ENCODE results near the gene NGRN.
"Not testable (repeated sequence)": the region's sequence is repeated elsewhere in the genome, so short reads cannot be mapped to it uniquely, and the experiment has no call there.

NGRN gene

GRCh38 chr15:90305355-90305754 is 39.9 kb downstream of the NGRN start:
- not testable (repeated sequence) for H3K4me3 ChIP-seq (ENCODE audit: low read depth, low read length); H3K9me3 ChIP-seq (ENCODE audit: insufficient read depth, low read depth, low read length); H4K91ac ChIP-seq (ENCODE audit: low read depth, low read length); H3K4me2 ChIP-seq (ENCODE audit: low read length); H2BK120ac ChIP-seq (ENCODE audit: insufficient read depth, low read length, poor library complexity); H3K27ac ChIP-seq (ENCODE audit: low read depth, low read length); H4K8ac ChIP-seq (ENCODE audit: low read depth, low read length); H3K14ac ChIP-seq (ENCODE audit: low read length); H4K12ac ChIP-seq (ENCODE audit: low read depth, low read length); H3K79me2 ChIP-seq (ENCODE audit: control insufficient read depth, insufficient read depth, low read length, poor library complexity); DNase-seq; H3K79me1 ChIP-seq (ENCODE audit: low read length); H3K9ac ChIP-seq (ENCODE audit: low read length); H3K36me3 ChIP-seq (ENCODE audit: control insufficient read depth in 1 of 2, insufficient read depth in 2 of 2, low read length in 2 of 2); H2BK12ac ChIP-seq (ENCODE audit: low read length); H3K18ac ChIP-seq (ENCODE audit: low read length); H2AK5ac ChIP-seq (ENCODE audit: low read length); H3K4ac ChIP-seq (ENCODE audit: low read depth, low read length); H3K23ac ChIP-seq (ENCODE audit: low read length); H3K4me1 ChIP-seq (ENCODE audit: control insufficient read depth in 1 of 2, insufficient read depth in 2 of 2, low read length in 2 of 2); H2BK5ac ChIP-seq (ENCODE audit: low read depth, low read length, poor library complexity); H3K27me3 ChIP-seq (ENCODE audit: insufficient read depth, low read length); H2AFZ ChIP-seq (ENCODE audit: insufficient read depth, low read length, poor library complexity)
- WGBS (ENCODE audit: extremely low coverage, insufficient coverage, insufficient read length): no CpG with 5 or more reads among the region's 14 CpGs

DNA sequence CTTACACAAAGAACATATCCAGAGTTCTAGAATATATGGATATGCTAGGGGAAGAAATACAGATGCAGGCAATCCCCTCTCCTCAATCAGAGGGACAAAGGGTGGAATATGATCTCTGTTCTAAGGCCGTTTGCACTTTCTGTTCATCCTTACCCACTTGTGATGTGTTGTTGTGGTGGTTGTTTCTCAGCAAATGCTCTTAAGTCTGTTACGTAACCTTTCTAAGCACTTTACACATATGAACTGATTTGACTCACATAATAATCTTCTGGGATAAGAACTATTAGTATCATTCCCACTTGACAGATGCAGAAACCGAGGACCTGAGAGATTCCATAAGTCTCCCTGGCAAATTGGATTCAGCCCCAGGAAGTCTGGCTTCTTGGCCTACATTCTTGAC is 40.5 kb downstream of the NGRN start:
- Histone ChIP-seq H2BK12ac (ENCODE audit: low read length) (no peak overlapping the region), H2AK5ac (ENCODE audit: low read length) (no peak overlapping the region), H3K27ac (ENCODE audit: low read depth, low read length) (no peak overlapping the region), H3K79me1 (ENCODE audit: low read length) (no peaks in the 10 kb centered on the region), H3K9me3 (ENCODE audit: insufficient read depth, low read depth, low read length) (peaks cover 2% of the 10 kb centered on the region), H2BK5ac (ENCODE audit: low read depth, low read length, poor library complexity) (no peak overlapping the region), H3K9ac (ENCODE audit: low read length) (no peak overlapping the region), H3K14ac (ENCODE audit: low read length) (no peak overlapping the region), H3K36me3 (ENCODE audit: control insufficient read depth in 1 of 2, insufficient read depth in 2 of 2, low read length in 2 of 2) (no peaks in the 10 kb centered on the region), H3K4ac (ENCODE audit: low read depth, low read length) (no peak overlapping the region), H3K18ac (ENCODE audit: low read length) (no peak overlapping the region), H3K4me1 (ENCODE audit: control insufficient read depth in 1 of 2, insufficient read depth in 2 of 2, low read length in 2 of 2) (peaks cover 0 to 3% of the 10 kb centered on the region in 2 experiments), H3K4me3 (ENCODE audit: low read depth, low read length) (no peak overlapping the region), H3K23ac (ENCODE audit: low read length) (no peak overlapping the region), H3K4me2 (ENCODE audit: low read length) (no peak overlapping the region), H2BK120ac (ENCODE audit: insufficient read depth, low read length, poor library complexity) (no peak overlapping the region), H4K8ac (ENCODE audit: low read depth, low read length) (no peak overlapping the region), H4K91ac (ENCODE audit: low read depth, low read length) (no peak overlapping the region), H3K27me3 (ENCODE audit: insufficient read depth, low read length) (no peaks in the 10 kb centered on the region), H2AFZ (ENCODE audit: insufficient read depth, low read length, poor library complexity) (no peak overlapping the region), H4K12ac (ENCODE audit: low read depth, low read length) (no peak overlapping the region), H3K79me2 (ENCODE audit: control insufficient read depth, insufficient read depth, low read length, poor library complexity) (no peaks in the 10 kb centered on the region)
- no peak for DNase-seq
- no CpG with 5 or more reads among the region's 3 CpGs for WGBS (ENCODE audit: extremely low coverage, insufficient coverage, insufficient read length)

DNA sequence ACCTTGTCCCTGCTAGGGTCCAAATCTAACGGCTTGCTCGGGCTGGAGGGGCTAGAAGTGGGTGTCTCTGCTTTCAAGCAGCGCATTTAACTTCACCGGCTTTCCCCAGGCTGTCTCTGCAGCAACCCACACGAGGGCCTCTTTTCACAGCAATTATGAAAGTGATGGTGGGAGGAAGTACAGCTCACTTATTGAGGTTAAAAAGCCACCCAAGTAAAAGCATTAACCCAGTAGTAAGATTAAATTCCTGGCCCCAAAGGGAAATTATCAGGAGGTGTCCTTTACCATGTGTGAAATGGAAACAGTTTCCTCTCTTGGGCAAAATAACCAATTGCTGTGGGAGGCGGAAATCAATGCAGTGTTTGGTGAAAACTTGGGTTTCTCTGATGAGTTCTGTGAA is 41.1 kb downstream of the NGRN start:
- H3K36me3 ChIP-seq (ENCODE audit: control insufficient read depth in 1 of 2, insufficient read depth in 2 of 2, low read length in 2 of 2): no peaks in the 10 kb centered on the region
- H3K27me3 ChIP-seq (ENCODE audit: insufficient read depth, low read length): no peaks in the 10 kb centered on the region
- no peak overlapping the region for H3K27ac ChIP-seq (ENCODE audit: low read depth, low read length)
- H2AK5ac ChIP-seq (ENCODE audit: low read length): no peak overlapping the region
- no peak overlapping the region for H3K9ac ChIP-seq (ENCODE audit: low read length)
- no peak overlapping the region for H4K8ac ChIP-seq (ENCODE audit: low read depth, low read length)
- H2BK12ac ChIP-seq (ENCODE audit: low read length): no peak overlapping the region
- H2BK5ac ChIP-seq (ENCODE audit: low read depth, low read length, poor library complexity): no peak overlapping the region
- peaks cover 0 to 2% of the 10 kb centered on the region in 2 experiments for H3K4me1 ChIP-seq (ENCODE audit: control insufficient read depth in 1 of 2, insufficient read depth in 2 of 2, low read length in 2 of 2)
- no peak overlapping the region for H3K14ac ChIP-seq (ENCODE audit: low read length)
- H3K4me3 ChIP-seq (ENCODE audit: low read depth, low read length): no peak overlapping the region
- DNase-seq: no peak
- peaks cover 2% of the 10 kb centered on the region for H3K9me3 ChIP-seq (ENCODE audit: insufficient read depth, low read depth, low read length)
- H4K12ac ChIP-seq (ENCODE audit: low read depth, low read length): no peak overlapping the region
- no CpG with 5 or more reads among the region's 6 CpGs for WGBS (ENCODE audit: extremely low coverage, insufficient coverage, insufficient read length)
- no peak overlapping the region for H3K23ac ChIP-seq (ENCODE audit: low read length)
- no peaks in the 10 kb centered on the region for H3K79me1 ChIP-seq (ENCODE audit: low read length)
- H2BK120ac ChIP-seq (ENCODE audit: insufficient read depth, low read length, poor library complexity): no peak overlapping the region
- no peaks in the 10 kb centered on the region for H3K79me2 ChIP-seq (ENCODE audit: control insufficient read depth, insufficient read depth, low read length, poor library complexity)
- H3K4me2 ChIP-seq (ENCODE audit: low read length): no peak overlapping the region
- H3K18ac ChIP-seq (ENCODE audit: low read length): no peak overlapping the region
- H3K4ac ChIP-seq (ENCODE audit: low read depth, low read length): no peak overlapping the region
- no peak overlapping the region for H2AFZ ChIP-seq (ENCODE audit: insufficient read depth, low read length, poor library complexity)
- H4K91ac ChIP-seq (ENCODE audit: low read depth, low read length): no peak overlapping the region

DNA sequence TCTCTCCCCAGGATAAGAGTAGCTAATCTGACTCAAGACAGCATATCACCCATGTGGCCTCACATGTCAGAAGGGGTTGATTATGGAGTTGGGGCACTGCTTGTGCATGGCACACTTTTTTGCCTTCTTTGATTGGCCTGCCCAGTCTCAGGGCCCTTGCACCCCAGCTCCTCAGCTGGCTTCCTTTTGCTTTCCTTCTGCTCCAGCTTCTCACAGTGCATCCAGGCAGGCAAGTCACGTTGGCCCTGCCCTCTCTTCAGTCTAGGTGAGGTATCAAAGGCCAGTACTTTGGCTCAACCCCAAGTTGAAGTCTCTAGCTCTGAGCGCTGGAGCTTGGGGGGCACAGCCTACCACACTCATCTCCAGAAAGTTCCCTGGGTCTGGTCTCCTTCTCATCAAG is 42.2 kb downstream of the NGRN start:
- no peak overlapping the region for H3K4me2 ChIP-seq (ENCODE audit: low read length)
- H3K36me3 ChIP-seq (ENCODE audit: control insufficient read depth in 1 of 2, insufficient read depth in 2 of 2, low read length in 2 of 2): no peaks in the 10 kb centered on the region
- H4K8ac ChIP-seq (ENCODE audit: low read depth, low read length): no peak overlapping the region
- no peak overlapping the region for H3K4ac ChIP-seq (ENCODE audit: low read depth, low read length)
- H4K91ac ChIP-seq (ENCODE audit: low read depth, low read length): no peak overlapping the region
- H3K9me3 ChIP-seq (ENCODE audit: insufficient read depth, low read depth, low read length): peaks cover 2% of the 10 kb centered on the region
- no peak overlapping the region for H2BK12ac ChIP-seq (ENCODE audit: low read length)
- WGBS (ENCODE audit: extremely low coverage, insufficient coverage, insufficient read length): no CpG with 5 or more reads among the region's 2 CpGs
- no peak overlapping the region for H3K4me3 ChIP-seq (ENCODE audit: low read depth, low read length)
- no peak overlapping the region for H3K27ac ChIP-seq (ENCODE audit: low read depth, low read length)
- no peak overlapping the region for H4K12ac ChIP-seq (ENCODE audit: low read depth, low read length)
- no peak overlapping the region for H2AFZ ChIP-seq (ENCODE audit: insufficient read depth, low read length, poor library complexity)
- peaks cover 0 to 2% of the 10 kb centered on the region in 2 experiments for H3K4me1 ChIP-seq (ENCODE audit: control insufficient read depth in 1 of 2, insufficient read depth in 2 of 2, low read length in 2 of 2)
- no peaks in the 10 kb centered on the region for H3K79me2 ChIP-seq (ENCODE audit: control insufficient read depth, insufficient read depth, low read length, poor library complexity)
- H3K23ac ChIP-seq (ENCODE audit: low read length): no peak overlapping the region
- no peak overlapping the region for H2BK120ac ChIP-seq (ENCODE audit: insufficient read depth, low read length, poor library complexity)
- H2BK5ac ChIP-seq (ENCODE audit: low read depth, low read length, poor library complexity): no peak overlapping the region
- DNase-seq: no peak
- no peaks in the 10 kb centered on the region for H3K79me1 ChIP-seq (ENCODE audit: low read length)
- H3K9ac ChIP-seq (ENCODE audit: low read length): no peak overlapping the region
- no peak overlapping the region for H2AK5ac ChIP-seq (ENCODE audit: low read length)
- H3K27me3 ChIP-seq (ENCODE audit: insufficient read depth, low read length): no peaks in the 10 kb centered on the region
- H3K14ac ChIP-seq (ENCODE audit: low read length): no peak overlapping the region
- H3K18ac ChIP-seq (ENCODE audit: low read length): no peak overlapping the region

Measured in trophoblast cell (in vitro differentiated cells and primary cell).